ENCODE measurements around the gene PRELID2.

PRELID2 gene

DNA sequence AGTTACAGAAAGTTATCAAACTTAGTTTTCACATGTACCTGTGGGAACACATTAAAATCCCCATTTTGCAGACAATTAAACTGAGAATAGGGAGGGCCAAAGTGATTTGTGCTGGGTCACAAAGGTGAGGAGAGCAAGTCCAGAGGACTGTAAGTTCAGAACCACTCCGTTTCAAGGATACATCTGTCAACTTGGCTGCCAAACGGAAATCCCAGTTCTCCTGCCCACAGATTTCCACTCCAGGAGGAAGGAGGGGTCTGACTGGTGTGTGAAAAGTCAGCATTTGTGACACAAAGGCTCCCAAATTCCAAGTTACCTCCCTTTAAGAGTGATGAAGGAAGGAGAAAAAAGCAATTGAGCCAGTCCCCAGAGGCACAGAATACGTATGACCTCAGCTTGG, 42.3 kb downstream of the PRELID2 start:
- DNase-seq, result no peak

DNA sequence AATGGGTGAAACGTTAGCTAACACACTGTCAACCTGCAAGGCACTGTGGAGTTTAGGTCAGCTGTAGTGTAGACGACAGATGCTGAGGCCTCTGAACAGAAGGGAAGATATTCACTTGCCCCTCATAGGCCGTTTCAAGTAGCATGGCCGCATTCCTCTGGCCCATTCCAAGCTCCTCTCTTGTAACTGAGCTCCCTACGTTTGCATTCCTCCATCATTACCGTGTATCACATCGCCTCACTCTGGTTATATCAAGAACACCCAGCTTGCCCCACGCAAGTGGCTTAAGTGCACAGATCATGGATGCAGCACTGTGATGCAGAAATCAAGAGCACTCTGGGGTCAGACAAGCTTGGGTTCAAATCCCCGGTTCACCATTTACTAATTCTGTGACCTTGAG, 43.3 kb downstream of the PRELID2 start:
- no peak for DNase-seq

DNA sequence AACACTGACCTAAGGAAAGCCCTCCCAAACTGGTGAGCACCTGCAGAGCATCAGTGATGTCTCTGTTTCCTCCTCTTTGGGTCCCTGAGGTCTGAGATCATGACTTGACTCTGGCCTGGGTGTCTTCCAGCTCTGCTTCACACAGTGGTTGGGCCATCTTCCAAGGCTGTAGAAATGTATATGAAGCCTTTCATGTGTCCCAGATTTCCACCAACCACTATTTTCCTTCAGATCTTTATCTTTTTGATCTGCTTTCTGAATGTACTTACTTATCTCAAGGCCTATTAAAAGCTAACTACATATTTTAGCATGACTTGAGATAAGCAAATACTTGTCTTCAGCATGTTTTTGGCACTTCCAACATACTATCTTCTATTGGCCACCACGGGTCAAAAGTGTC, 47.1 kb downstream of the PRELID2 start:
- DNase-seq, result no peak

DNA sequence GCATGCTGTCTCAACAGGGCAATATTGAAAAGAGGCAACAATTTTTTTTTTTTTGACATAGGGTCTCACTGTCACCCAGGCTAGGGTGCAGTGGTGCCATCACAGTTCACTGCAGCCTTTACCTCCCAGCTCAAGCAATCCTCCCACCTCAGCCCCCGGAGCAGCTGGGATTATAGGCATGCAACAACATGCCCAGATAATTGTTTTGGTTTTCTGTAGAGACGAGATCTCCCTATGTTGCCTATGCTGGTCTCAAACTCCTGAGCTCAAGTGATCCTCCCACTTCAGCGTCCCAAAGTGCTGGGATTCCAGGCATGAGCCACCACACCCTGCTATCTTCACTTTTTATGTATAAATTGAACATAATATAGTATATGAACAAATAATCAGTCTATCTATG, 47.6 kb downstream of the PRELID2 start:
- DNase-seq, result no peak

DNA sequence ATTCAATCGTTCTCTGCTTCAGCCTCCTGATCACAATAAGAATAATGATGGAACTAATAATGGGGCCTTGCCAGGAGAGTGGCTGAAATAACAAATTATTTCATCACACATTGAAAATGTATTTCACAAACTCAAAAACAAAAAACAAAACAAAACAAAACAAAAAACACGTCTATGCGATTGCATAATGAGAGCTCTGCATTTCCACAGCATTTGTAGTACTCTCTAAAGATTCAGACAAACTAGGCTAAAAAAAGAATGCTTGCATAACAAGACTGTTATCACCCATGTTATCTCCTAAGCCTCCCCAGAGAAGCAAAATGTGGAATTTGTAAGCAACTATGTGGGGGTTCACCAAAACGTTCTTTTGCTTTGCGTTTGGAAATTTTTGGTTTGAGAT, 48.1 kb downstream of the PRELID2 start:
- no peak for DNase-seq

DNA sequence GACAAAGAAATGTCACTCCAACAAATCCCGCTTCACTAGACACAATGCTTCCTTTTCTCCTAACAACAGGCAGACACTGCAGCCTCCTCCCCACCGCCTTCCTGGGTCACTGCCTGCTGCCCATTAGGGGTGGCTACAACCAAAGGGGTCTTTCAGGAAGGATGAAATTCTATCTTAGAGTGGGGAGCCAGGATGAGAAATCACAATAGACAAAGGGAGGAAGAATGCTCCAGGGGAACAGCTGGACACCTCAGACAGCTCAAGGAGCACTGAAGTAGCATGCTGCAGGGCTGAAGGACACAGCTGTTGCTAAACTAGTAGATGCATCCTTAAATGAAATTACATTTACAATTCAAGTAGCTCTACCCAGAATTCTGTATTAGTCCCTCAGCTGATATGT, 54.2 kb downstream of the PRELID2 start:
- no peak for DNase-seq

DNA sequence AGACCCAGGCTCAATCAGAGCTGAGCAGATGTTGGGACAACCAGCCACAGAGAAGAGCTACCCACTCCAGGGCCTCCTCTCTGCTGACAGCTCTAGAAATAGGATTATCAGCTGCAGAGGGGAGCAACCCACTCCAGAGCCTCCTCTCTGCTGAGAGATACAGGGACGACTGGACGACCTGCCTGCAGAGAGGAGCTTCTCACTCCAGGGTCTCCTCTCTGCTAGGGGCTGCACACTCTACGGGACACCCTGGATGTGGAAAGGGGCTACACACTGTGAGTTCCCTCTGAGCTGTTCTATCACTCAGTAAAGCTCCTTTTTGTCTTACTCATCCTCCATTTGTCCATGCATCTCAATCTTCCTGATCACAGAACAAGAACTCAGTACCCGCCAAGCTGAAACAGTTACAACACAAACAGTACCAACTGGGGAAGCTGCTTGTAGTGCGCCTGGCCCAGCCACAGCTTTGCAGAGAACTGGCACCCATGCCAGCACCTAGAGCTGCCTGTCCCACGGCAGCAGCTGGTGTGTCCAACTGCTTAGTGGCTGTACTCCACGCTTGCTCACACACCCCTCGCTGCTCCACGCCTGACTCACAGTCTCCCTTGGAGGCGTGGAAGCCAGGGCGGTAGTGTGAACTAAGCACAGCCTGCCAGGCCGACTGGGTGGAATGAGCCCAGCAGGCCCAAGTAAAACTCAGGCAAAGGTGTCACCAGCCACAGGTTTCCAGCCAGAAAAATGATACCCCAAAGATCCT, 56.8 kb downstream of the PRELID2 start:
- no peak for DNase-seq

DNA sequence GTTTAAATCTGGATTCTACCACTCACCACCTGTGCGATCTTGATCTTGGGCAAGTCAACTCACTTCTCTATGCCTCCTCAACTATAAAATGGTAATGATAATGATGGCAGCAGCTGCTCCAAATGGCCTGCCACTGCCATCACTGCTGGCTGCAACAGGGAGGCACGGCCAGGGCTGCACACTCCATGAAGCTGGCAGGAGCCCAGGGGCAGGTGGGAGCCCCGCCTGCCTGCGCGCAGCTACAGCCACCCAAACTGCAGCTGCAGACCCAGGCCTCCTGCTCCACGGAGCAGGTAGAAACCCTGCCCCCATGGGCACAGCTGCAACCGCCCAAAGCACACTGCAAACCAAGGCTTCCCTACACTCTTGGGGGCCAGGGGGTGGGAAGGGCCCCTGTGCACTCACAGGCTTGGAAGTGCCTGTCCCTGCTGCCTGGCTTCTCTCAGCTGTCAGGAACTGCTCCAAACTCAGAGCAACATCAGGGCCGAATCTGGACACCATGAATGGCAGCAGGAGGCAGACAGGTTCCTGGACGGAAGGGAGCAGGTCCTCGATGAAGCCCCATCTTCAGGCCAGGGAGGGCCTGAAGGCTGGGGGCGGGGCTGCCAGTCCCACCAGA, 57.6 kb downstream of the PRELID2 start:
- DNase-seq, result no peak

DNA sequence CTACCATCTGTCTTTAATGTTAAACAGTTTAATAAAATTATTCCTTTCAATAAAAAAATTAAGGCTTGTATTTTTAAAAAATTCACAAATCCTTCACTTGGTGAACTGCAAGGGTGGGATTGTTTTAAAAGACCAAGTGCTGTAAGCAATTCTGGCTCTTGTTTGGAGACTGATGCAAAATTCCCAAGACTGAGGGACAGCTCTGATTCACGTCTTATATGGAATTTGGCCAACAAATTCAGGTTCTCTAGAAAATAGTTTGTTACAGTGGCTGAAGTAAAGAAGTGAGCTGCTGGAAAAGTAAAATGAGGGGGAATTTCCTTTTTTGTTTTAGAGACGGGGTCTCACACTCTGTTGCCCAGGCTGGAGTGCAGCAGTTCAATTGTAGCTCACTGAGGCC, 58.3 kb downstream of the PRELID2 start:
- DNase-seq, result no peak

DNA sequence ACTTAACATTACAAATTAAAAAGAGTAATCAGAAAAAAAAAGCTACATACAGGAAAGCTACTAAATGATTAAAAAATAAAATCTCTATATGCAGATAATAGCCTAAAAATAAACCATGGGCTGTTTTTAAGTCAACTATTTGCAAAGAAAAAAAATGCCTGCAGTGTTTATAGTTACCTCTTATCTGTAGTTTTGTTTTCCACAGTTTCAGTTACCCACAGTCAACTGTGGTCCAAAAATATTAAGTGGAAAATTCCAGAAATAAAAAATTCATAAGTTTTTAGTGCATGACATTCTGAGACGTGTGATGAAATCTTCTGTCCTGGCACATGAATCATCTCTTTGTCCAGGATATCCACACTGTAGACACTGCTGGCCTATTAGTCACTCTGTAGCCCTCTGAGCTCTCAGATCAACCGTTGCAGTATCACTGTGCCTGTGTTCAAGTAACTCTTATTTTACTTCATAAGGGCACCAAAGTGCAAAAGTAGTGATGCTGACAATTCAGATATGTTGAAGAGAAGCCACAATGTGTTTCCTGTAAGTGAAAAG, 59.2 kb downstream of the PRELID2 start:
- DNase-seq, result no peak

DNA sequence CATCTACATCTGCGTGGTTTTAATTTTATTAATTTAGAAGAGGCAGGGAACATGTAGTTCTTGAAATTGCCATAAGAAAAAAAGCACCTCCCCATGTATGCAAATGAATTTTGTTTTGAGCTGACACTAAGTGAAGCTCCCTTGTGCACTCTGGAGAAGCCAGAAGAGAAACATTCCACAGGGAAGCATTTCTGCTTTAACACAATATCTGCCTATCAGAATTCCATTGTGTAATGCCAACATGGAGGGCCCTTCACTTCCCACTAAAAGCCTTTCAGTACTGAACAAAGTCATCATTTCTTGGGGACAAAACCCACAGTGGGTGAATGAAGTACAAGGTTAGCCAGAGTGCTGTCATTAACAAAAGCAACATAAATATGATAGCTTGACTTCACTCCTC, 59.7 kb downstream of the PRELID2 start:
- no peak for DNase-seq

DNA sequence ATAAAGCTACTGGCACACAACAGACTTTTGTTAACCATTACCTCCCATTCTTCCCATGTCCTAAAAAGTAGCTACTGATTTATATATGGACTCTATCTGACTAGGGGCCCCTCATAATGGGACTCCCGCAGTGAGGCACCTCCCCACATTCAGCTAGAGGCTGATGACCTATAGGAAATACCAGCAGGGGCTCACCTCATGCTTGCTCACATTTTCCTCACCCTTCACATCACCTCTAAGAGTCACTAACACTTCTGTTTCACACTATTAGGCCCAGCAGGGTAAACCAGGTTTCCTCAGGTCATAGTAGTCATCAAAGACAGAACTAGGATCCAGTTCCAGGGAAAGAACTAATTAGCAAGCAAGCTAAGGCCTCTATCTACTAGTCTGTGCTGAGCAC, 60.7 kb downstream of the PRELID2 start:
- no peak for DNase-seq

DNA sequence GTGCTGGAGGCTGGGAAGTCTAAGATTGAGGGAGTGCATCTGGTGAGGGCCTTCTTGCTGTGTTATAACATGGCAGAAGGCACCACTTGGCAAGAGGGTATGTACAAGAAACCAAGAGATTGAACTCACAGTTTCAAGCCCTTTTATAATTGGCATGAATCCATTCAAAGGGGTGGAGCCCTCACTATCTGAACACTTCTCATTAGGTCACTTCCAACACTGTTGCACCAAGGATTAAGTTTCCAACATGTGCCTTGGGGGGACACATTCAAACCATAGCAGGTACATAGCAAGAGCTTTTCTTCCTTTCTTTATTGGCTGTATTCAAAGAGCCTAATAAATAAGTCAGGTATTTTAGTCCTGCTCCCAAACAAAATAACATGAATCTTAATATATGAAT, 62.7 kb downstream of the PRELID2 start:
- no peak for DNase-seq

DNA sequence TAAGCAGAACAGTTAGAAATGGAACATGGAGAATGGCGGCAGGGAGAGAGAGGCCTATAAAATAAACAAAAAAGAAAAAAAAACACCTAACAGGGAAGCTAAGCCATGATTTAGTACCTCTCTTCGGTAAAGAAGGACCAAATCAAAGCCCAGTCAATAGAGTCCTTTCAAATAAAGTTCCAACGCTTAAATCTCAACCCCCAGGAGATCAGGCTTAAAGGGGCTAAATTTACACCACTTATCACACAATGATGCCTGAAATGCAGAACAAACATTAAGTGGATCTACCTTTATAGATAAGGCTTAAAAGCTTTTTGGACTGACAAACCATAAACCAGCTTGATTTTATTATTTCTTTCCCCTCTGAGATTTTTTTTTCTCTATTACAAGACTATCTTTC, 66.3 kb downstream of the PRELID2 start:
- no peak for DNase-seq

DNA sequence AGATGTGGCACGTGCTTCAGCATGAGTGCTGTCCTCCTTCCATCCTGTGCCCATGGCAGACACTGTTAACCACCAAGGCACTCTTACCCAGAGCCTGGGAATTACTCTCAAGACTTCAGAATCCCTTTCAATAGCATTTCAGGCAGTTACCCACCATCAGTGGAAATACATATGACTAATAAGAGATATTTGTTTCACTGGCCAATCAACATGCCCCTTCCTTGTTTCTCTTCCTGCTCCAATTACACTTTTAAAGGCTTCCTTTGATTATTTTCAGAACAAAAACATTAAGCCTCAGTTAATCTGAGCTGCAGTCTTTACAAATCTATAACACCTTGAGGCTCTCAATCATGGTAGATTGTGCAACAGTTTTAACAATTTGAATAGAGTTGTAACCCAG, 70.8 kb downstream of the PRELID2 start:
- DNase-seq, result no peak

DNA sequence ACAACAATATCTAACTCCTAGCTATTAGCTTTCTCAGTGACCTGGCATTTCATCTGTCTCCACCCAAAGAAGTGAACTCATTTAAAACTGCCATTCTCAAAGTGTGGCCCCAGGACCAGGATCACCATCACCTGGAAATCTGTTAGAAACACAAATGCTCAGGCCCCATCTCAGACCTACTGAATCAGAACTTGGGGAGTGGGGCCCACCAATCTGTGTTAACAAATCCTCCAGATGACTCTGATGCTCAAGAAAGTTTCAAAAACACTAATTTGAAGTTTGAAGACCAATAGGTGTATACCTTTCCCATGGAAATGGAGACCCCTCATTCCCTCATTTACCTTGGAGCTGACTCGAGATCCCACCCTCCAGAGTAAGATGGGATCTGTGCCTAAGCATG, 72.3 kb downstream of the PRELID2 start:
- no peak for DNase-seq

DNA sequence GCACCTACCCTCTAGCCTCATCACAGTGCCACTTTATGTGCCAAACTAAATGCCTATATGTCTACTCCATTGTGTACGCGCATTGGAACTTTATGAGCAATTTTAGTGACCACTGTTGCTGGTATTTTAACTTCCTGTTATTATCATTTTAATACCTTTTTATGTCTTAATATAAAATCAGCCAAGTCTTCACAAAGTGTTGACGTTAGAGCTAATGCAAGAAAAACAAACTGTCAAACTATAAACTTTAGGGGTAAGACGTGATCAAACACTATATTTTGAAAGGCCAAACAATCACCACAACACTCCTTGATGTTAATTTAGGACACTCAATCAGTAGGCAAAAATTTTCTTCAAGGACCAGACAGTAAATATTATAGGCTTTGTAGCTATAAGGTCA, 73.9 kb downstream of the PRELID2 start:
- no peak for DNase-seq

DNA sequence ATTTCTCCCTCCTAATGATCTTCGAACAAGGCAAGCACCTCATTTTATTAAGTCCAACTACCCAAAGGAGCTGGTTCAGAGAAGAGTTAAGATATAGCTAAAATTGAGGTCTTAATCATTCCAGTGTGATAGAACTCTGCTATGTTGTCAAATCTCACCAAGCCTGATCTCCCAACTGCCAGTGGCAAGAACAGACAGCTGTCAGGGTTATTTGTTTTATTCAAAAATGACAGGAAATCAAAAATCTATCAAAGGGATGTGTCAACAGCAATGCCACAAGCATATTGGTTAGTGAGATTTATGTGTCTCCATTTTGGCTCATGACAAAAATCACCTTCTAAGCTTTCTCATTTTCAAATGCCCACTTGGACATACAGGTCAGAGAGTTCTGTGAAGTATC, 74.5 kb downstream of the PRELID2 start:
- DNase-seq, result no peak

DNA sequence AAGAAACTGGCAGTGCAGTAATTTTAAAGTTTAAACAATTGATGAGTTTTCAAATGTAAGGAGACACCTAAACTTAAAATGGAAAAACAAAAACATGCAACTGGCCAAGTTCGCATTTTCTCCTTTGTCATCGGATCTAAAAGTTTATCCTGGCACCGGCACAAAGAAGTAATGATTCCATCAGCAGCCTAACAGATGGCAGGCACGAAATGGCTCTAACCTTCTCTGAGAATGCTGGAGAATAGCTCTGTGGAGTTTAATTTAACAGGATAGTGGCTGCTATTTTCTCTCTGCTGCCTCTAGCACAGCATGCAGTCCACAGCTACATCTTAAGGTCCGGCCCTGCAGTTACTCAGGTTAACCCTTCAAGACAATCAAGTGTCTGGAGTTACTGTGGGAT, 82.2 kb downstream of the PRELID2 start:
- DNase-seq, result no peak

DNA sequence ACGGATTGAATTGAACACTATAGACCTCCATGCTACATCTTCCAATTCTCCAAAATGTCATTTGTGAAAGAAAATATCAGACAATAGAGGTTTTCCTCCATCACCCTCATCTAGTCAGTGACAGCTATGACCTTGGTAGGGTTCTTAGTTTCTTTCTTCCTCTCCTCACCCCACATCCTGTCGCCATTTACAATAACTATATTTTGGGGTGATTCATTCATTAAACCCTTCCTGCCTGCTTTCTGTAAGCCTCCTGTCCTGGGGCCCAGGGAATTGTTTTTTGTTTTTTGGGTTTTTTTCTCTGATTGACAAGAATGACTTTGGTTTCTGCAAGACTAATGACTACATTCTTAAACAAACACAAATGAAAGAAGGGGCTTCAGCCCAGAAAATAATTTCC, 82.6 kb downstream of the PRELID2 start:
- no peak for DNase-seq

DNA sequence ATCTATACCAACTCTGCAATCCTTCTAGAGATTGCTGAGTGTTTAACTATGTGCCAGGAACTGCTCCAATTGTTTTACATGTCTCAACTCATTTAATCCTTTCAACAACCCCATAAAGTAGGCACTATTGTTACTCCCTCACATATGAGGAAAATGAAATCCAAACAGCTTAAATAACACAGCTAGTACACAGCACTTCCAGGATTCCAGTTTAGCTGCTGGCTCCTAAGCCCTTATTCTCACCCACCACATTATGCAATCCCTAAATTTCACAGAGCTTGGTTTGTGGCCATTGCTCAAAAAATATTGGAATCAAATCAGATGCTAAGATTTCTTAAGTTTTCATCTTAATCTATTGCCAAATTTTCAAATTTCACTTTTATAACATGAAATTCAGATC, 84.9 kb downstream of the PRELID2 start:
- no peak for DNase-seq

DNA sequence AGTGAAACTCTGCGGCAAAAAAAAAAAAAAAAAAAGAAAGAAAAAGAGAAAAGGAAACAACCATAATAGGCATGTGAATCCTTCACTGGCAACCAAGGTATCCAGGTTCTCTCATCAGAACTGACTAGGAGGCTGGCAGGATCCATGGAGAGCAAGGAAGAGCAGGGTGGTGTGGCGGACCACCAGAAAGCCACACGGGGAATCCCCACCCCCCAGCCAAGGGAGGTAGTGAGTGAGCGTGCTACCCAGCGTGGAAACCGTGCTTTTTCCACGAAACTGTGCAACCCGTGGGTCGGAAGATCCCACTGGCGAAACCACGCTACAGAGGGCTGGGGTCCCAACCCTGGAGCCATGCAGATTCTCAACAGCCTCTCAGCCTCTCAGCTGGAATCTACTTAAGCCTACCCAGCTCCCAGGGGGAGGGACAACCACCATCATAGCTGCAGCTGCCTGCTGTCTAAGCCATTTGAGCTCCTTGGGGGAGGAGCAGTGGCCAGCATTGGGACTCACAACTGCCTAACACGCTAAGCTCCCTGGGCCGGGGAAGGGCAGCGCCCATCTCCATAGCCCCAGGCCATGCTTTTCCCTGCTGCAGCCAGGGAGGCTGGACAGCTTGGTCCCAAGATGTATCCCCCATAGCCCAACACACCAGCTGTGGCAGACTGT, 91.6 kb downstream of the PRELID2 start:
- no peak for DNase-seq

DNA sequence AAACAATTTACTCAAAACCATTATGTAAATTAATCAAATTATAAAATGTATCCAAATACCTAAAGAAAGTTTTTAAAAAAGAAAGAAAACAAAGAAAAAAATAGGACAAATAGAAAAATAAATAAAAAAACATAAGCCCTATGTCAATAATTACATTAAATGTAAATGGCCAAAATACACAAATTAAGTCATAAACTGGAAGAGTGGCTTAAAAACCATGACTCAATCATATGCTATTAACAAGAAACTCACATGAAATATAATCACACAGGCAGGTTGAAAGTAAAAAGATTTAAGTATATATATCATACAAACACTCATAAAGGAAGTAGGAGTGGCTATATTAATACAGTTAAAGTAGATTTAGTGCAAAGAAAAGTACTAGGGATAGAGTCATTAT, 95.3 kb downstream of the PRELID2 start:
- DNase-seq, result no peak

DNA sequence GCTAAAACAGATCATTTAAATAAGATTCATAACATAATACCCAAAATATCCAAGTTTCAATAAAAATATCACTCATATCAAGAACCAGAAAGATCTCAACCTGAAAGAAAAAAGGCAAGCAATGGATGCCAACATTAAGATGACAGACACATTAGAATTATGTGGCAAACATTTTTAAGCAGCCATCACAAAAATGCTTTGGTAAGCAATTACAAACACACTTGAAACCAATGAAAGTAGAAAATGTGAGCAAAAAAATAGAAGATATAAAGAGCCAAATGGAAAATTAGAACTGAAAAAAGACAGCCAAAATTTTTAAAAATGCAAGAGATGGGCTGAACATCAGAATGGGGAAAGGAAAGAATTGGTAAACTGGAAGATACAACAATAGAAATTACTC, 96.9 kb downstream of the PRELID2 start:
- no peak for DNase-seq
